SK-N-SH treated with all-trans-retinoic acid at 6 μM for 48 hours (cell line): ENCODE results near the gene AVPR1B.
A peak's percentile ranks its signal among the peaks of the same experiment; 100 is the strongest.

ENCODE experiments used
- ATAC-seq: fragments of 200-7000 bp; cut with Tn5 transposase; 3 replicates; pipeline ENCODE4 v1.9.1; 2020; ENCODE audit warnings: mild to moderate bottlenecking, moderate library complexity
- ARNTL ChIP-seq: fragments of 450-650 bp; formaldehyde crosslinking; IDR thresholded peaks from 2 replicates; pipeline ENCODE4 v1.5.0; 2020; ENCODE audit warnings: low read depth, mild to moderate bottlenecking, moderate library complexity, borderline replicate concordance
- BACH2 ChIP-seq: fragments of 250-450 bp; sonication (Bioruptor Pico); IDR thresholded peaks from 2 replicates; pipeline ENCODE4 v1.9.0; 2021; ENCODE audit warnings: mild to moderate bottlenecking, borderline replicate concordance
- CREB5 ChIP-seq: fragments of 250-450 bp; sonication (Bioruptor Pico); IDR thresholded peaks from 2 replicates; pipeline ENCODE4 v1.5.1; 2020; ENCODE audit warnings: low read depth, mild to moderate bottlenecking, moderate library complexity
- CSDC2 ChIP-seq: fragments of 250-450 bp; sonication (Bioruptor Pico); IDR thresholded peaks from 2 replicates; pipeline ENCODE4 v1.5.0; 2020; ENCODE audit warnings: mild to moderate bottlenecking, moderate library complexity
- CSRNP3 ChIP-seq: fragments of 250-450 bp; sonication (Bioruptor Pico); IDR thresholded peaks from 2 replicates; pipeline ENCODE4 v1.5.1; 2021; ENCODE audit warnings: mild to moderate bottlenecking, moderate library complexity
- ESRRG ChIP-seq: fragments of 250-450 bp; sonication (Bioruptor Pico); IDR thresholded peaks from 2 replicates; pipeline ENCODE4 v1.6.1; 2021; ENCODE audit warnings: mild to moderate bottlenecking
- GLIS3 ChIP-seq: fragments of 250-450 bp; sonication (Bioruptor Pico); IDR thresholded peaks from 2 replicates; pipeline ENCODE4 v1.5.0; 2020; ENCODE audit warnings: mild to moderate bottlenecking, moderate library complexity
- ISL1 ChIP-seq: fragments of 250-450 bp; sonication (Bioruptor Pico); IDR thresholded peaks from 2 replicates; pipeline ENCODE4 v2.1.2; 2022; ENCODE audit warnings: mild to moderate bottlenecking, moderate library complexity
- OSR1 ChIP-seq: fragments of 250-450 bp; sonication (Bioruptor Pico); IDR thresholded peaks from 2 replicates; pipeline ENCODE4 v1.8.0; 2022; ENCODE audit warnings: moderate library complexity, mild to moderate bottlenecking, inconsistent platforms
- PATZ1 ChIP-seq: fragments of 250-450 bp; sonication (Bioruptor Pico); IDR thresholded peaks from 2 replicates; pipeline ENCODE4 v1.8.0; 2020; ENCODE audit warnings: mild to moderate bottlenecking, moderate library complexity, borderline replicate concordance
- POU6F1 ChIP-seq: fragments of 250-450 bp; sonication (Bioruptor Pico); IDR thresholded peaks from 2 replicates; pipeline ENCODE4 v1.8.0; 2021; ENCODE audit warnings: low read depth, mild to moderate bottlenecking, moderate library complexity, borderline replicate concordance
- PPARA ChIP-seq: fragments of 250-450 bp; sonication (Bioruptor Pico); IDR thresholded peaks from 2 replicates; pipeline ENCODE4 v1.5.0; 2020; ENCODE audit warnings: mild to moderate bottlenecking, borderline replicate concordance
- RARB ChIP-seq: fragments of 250-450 bp; sonication (Bioruptor Pico); IDR thresholded peaks from 2 replicates; pipeline ENCODE4 v1.8.0; 2021; ENCODE audit warnings: mild to moderate bottlenecking, moderate library complexity
- TCF4 ChIP-seq: fragments of 250-450 bp; sonication (Bioruptor Pico); IDR thresholded peaks from 2 replicates; pipeline ENCODE4 v1.8.0; 2021; ENCODE audit warnings: mild to moderate bottlenecking, moderate library complexity, borderline replicate concordance
- TOX ChIP-seq: fragments of 250-450 bp; sonication (Bioruptor Pico); IDR thresholded peaks from 2 replicates; pipeline ENCODE4 v1.8.0; 2021; ENCODE audit warnings: mild to moderate bottlenecking, moderate library complexity, borderline replicate concordance
- TSHZ2 ChIP-seq: fragments of 250-450 bp; sonication (Bioruptor Pico); IDR thresholded peaks from 2 replicates; pipeline ENCODE4 v1.5.0; 2020; ENCODE audit warnings: mild to moderate bottlenecking, moderate library complexity
- ZC3H10 ChIP-seq: fragments of 250-450 bp; sonication (Bioruptor Pico); IDR thresholded peaks from 2 replicates; pipeline ENCODE4 v1.5.1; 2021; ENCODE audit warnings: mild to moderate bottlenecking, moderate library complexity
- ZFP3 ChIP-seq: fragments of 250-450 bp; sonication (Bioruptor Pico); IDR thresholded peaks from 2 replicates; pipeline ENCODE4 v1.5.0; 2020; ENCODE audit warnings: mild to moderate bottlenecking, moderate library complexity
- ZFP30 ChIP-seq: fragments of 450-650 bp; formaldehyde crosslinking; IDR thresholded peaks from 2 replicates; pipeline ENCODE4 v1.5.0; 2022; ENCODE audit warnings: mild to moderate bottlenecking, moderate library complexity
- ZNF8 ChIP-seq: fragments of 450-650 bp; formaldehyde crosslinking; IDR thresholded peaks from 2 replicates; pipeline ENCODE4 v1.5.0; 2020; ENCODE audit warnings: mild to moderate bottlenecking, moderate library complexity

Gene AVPR1B

GRCh38 chr1:206117151-206117948 is at the start of gene AVPR1B:
TSS of gene AVPR1B (minus strand) at chr1:206117388. CDS start at chr1:206116890, 498 bp downstream.
- no peak for TF ChIP-seq CSDC2 (CRISPR knock-in tag)
- TF ChIP-seq ZFP30 (CRISPR knock-in tag) = no peak
- no peak for TF ChIP-seq CSRNP3 (CRISPR knock-in tag)
- TF ChIP-seq POU6F1 (CRISPR knock-in tag) = no peak
- no peak for TF ChIP-seq TSHZ2
- no peak for TF ChIP-seq TOX (CRISPR knock-in tag)
- no peak for TF ChIP-seq BACH2
- TF ChIP-seq RARB (CRISPR knock-in tag) = no peak
- no peak for TF ChIP-seq TCF4
- TF ChIP-seq GLIS3 = no peak
- TF ChIP-seq ARNTL (CRISPR knock-in tag) = no peak
- TF ChIP-seq CREB5 (CRISPR knock-in tag) = no peak
- ATAC-seq = peak; percentile 91

- no peak for TF ChIP-seq ZNF8 (CRISPR knock-in tag)
- no peak for TF ChIP-seq POU6F1 (CRISPR knock-in tag)
- no peak for TF ChIP-seq ARNTL (CRISPR knock-in tag)
- no peak for TF ChIP-seq TSHZ2
- TF ChIP-seq PATZ1 (CRISPR knock-in tag) = no peak
- no peak for TF ChIP-seq ZC3H10
- no peak for TF ChIP-seq BACH2
- no peak for TF ChIP-seq ZFP3 (CRISPR knock-in tag)
- TF ChIP-seq ESRRG (CRISPR knock-in tag) = no peak
- no peak for TF ChIP-seq ISL1 (CRISPR knock-in tag)
- no peak for TF ChIP-seq GLIS3
- TF ChIP-seq TCF4 = no peak
- no peak for TF ChIP-seq OSR1
- TF ChIP-seq PPARA (CRISPR knock-in tag) = no peak
- no peak for ATAC-seq
These were observed 28.6 kb upstream of the AVPR1B start for GRCh38 chr1:206145771-206146290.
